PC-3 (cell line): ENCODE measurements around the gene MAP2. TPM values are rescaled to one million over a fixed set of nuclear protein-coding genes. Genes with fewer than 3 reads are reported as not detected.

Source experiments
- ATAC-seq: fragments of 200-7000 bp; cut with Tn5 transposase; 2 replicates; pipeline ENCODE4 v1.9.1; 2020; ENCODE audit warnings: mild to moderate bottlenecking, moderate library complexity
- BruUV-seq: library from RNA; stranded (reverse); fragments of 400-500 nt; replicated peaks from 2 replicates; lab custom pipeline; 2021; lab: Mats Ljungman, UMichigan
- CTCF ChIA-PET: fragments of 300-600 bp; sonication (Branson Sonifier 250); formaldehyde crosslinking; loops from one replicate; lab custom pipeline; 2022; ENCODE audit warnings: antibody characterized with exemption; lab: Charles Lee
- POLR2A ChIA-PET: fragments of 300-600 bp; sonication (Branson Sonifier 250); formaldehyde crosslinking; loops from one replicate; lab custom pipeline; 2022; ENCODE audit warnings: antibody characterized with exemption; ENCODE audit not compliant: unreplicated experiment; lab: Charles Lee
- DNase-seq: peaks from one replicate; pipeline ENCODE4 v3.0.0-alpha.2; 2015
- H2AFZ ChIP-seq: fragments of 300-600 bp; sonication (generic); 2 replicates; pipeline ENCODE4 v1.6.0; 2016; ENCODE audit warnings: antibody characterized with exemption, low read length
- H3F3A ChIP-seq: fragments of 300-600 bp; sonication (generic); one replicate; pipeline ENCODE4 v1.6.0; 2017; ENCODE audit warnings: antibody characterized with exemption, low read length, control low read depth, mild to moderate bottlenecking; ENCODE audit not compliant: unreplicated experiment
- H3K27ac ChIP-seq: fragments of 300-600 bp; sonication (generic); 2 replicates; pipeline ENCODE4 v1.5.1; 2016; ENCODE audit warnings: mild to moderate bottlenecking, low read length
- H3K27me3 ChIP-seq: fragments of 300-600 bp; sonication (generic); 2 replicates; pipeline ENCODE4 v1.6.1; 2016; ENCODE audit warnings: low read length, mixed read lengths
- H3K36me3 ChIP-seq: fragments of 300-600 bp; sonication (generic); 2 replicates; pipeline ENCODE4 v1.6.1; 2016; ENCODE audit warnings: low read depth, mixed run types, low read length, mixed read lengths
- H3K4me1 ChIP-seq: fragments of 300-600 bp; sonication (generic); 2 replicates; pipeline ENCODE4 v1.5.1; 2016; ENCODE audit warnings: low read length; ENCODE audit not compliant: insufficient read depth
- H3K4me2 ChIP-seq: fragments of 300-600 bp; sonication (generic); 2 replicates; pipeline ENCODE4 v1.6.0; 2016; ENCODE audit warnings: low read length
- H3K4me3 ChIP-seq: fragments of 300-600 bp; sonication (generic); 2 replicates; pipeline ENCODE4 v1.5.1; 2016; ENCODE audit warnings: mild to moderate bottlenecking, low read length, mixed read lengths
- H3K79me2 ChIP-seq: fragments of 300-600 bp; sonication (generic); 2 replicates; pipeline ENCODE4 v1.6.1; 2017; ENCODE audit warnings: low read length, mixed read lengths
- H3K9ac ChIP-seq: fragments of 300-600 bp; sonication (generic); 2 replicates; pipeline ENCODE4 v1.6.0; 2016; ENCODE audit warnings: mild to moderate bottlenecking, low read length
- H3K9me2 ChIP-seq: fragments of 300-600 bp; sonication (generic); replicated peaks from 2 replicates; pipeline ENCODE4 v1.6.1; 2016; ENCODE audit warnings: mixed run types, low read length, mixed read lengths
- H3K9me3 ChIP-seq: fragments of 300-600 bp; sonication (generic); 2 replicates; pipeline ENCODE4 v1.6.1; 2016; ENCODE audit warnings: low read length, mixed read lengths
- H4K20me1 ChIP-seq: fragments of 300-600 bp; sonication (generic); 2 replicates; pipeline ENCODE4 v1.6.1; 2016; ENCODE audit warnings: low read length, mixed read lengths
- CTCF ChIP-seq: fragments of 300-600 bp; sonication (generic); conservative IDR thresholded peaks from 2 replicates; pipeline ENCODE4 v1.5.1; 2017; ENCODE audit warnings: antibody characterized with exemption, low read depth, mild to moderate bottlenecking, low read length
- EZH2 ChIP-seq: fragments of 300-600 bp; sonication (generic); IDR thresholded peaks from one replicate; pipeline ENCODE4 v1.6.1; 2017; ENCODE audit warnings: antibody characterized with exemption, mild to moderate bottlenecking, low read length; ENCODE audit not compliant: unreplicated experiment
- EZH2phosphoT487 ChIP-seq: fragments of 300-600 bp; sonication (generic); IDR thresholded peaks from 2 replicates; pipeline ENCODE4 v1.6.1; 2018; ENCODE audit warnings: mild to moderate bottlenecking, antibody characterized with exemption, low read length, borderline replicate concordance
- intact Hi-C: fragments of 100-400 bp; cut with micrococcal nuclease; formaldehyde crosslinking; loops from 2 replicates; pipeline ENCODE4 v1.9.0; 2023
- total RNA-seq: library from RNA; depleted of rRNA; stranded (reverse); fragments of >200 nt; gene quantifications from 2 replicates; pipeline ENCODE4 v1.2.3, GENCODE V29; 2014

MAP2 gene
- total RNA-seq, 1 experiment from 2014 or later = 2.1 TPM

GRCh38 chr2:209636076-209636475 is 212.2 kb downstream of the MAP2 start:
- no peak for TF ChIP-seq EZH2phosphoT487
- TF ChIP-seq CTCF = no peak
- no peak for TF ChIP-seq EZH2
- no peaks in the 10 kb centered on the region for H3F3A ChIP-seq
- H4K20me1 ChIP-seq = no peaks in the 10 kb centered on the region
- H3K27ac ChIP-seq = no peak overlapping the region
- H3K36me3 ChIP-seq = no peaks in the 10 kb centered on the region
- H3K4me3 ChIP-seq = no peak overlapping the region
- intact Hi-C loops = loop anchor here (5.0 kb wide), 1 partner anchor 59 kb away; no protein-coding TSS in a partner anchor
- H2AFZ ChIP-seq = 0 out of 2 replicates have a peak overlapping the region, but pooled peaks have one; percentile 16
- ChIA-PET CTCF (no interaction called here), POLR2A (interaction anchor here (0.5 kb wide), 1 partner anchor 355 kb away, joined by 4 read pairs; no protein-coding TSS in a partner anchor)
- H3K9ac ChIP-seq = no peak overlapping the region
- ATAC-seq (peak; percentile 67), DNase-seq (peak; percentile 64)
- no peaks in the 10 kb centered on the region for H3K9me3 ChIP-seq
- no peaks in the 10 kb centered on the region for H3K9me2 ChIP-seq
- H3K79me2 ChIP-seq = no peaks in the 10 kb centered on the region
- BruUV-seq = no TSS peak
- H3K4me2 ChIP-seq = peak overlapping the region; percentile 8; the same call in 1 of the 2 replicates
- no peaks in the 10 kb centered on the region for H3K27me3 ChIP-seq
- H3K4me1 ChIP-seq = peaks cover 37% of the 10 kb centered on the region

GRCh38 chr2:209637293-209637692 is 213.4 kb downstream of the MAP2 start:
- H3K9ac ChIP-seq = no peak overlapping the region
- no peak for TF ChIP-seq EZH2
- TF ChIP-seq EZH2phosphoT487 = no peak
- TF ChIP-seq CTCF = no peak
- H3K4me2 ChIP-seq = no peak overlapping the region
- no peaks in the 10 kb centered on the region for H3F3A ChIP-seq
- H3K27ac ChIP-seq = no peak overlapping the region
- CTCF ChIA-PET = no interaction called here
- H3K27me3 ChIP-seq = no peaks in the 10 kb centered on the region
- H2AFZ ChIP-seq = no peak overlapping the region
- BruUV-seq = no TSS peak
- H3K36me3 ChIP-seq = no peaks in the 10 kb centered on the region
- H3K4me1 ChIP-seq = peaks cover 44% of the 10 kb centered on the region
- H3K9me2 ChIP-seq = no peaks in the 10 kb centered on the region
- H4K20me1 ChIP-seq = no peaks in the 10 kb centered on the region
- H3K4me3 ChIP-seq = no peak overlapping the region
- POLR2A ChIA-PET = no interaction called here
- intact Hi-C loops = loop anchor here (5.0 kb wide), 1 partner anchor 60 kb away; no protein-coding TSS in a partner anchor
- ATAC-seq = no peak
- DNase-seq = no peak
- no peaks in the 10 kb centered on the region for H3K79me2 ChIP-seq
- H3K9me3 ChIP-seq = no peaks in the 10 kb centered on the region

- ATAC-seq = peak; percentile 77
- Histone ChIP-seq H4K20me1 (no peaks in the 10 kb centered on the region), H3F3A (no peaks in the 10 kb centered on the region), H3K9ac (peak overlapping the region; percentile 40; the same call in 1 of the 2 replicates), H3K27ac (peak overlapping the region; percentile 80), H3K9me2 (no peaks in the 10 kb centered on the region), H2AFZ (no peak overlapping the region), H3K36me3 (no peaks in the 10 kb centered on the region), H3K4me1 (peaks cover 53% of the 10 kb centered on the region), H3K4me2 (peak overlapping the region; percentile 56), H3K9me3 (no peaks in the 10 kb centered on the region), H3K79me2 (no peaks in the 10 kb centered on the region), H3K27me3 (no peaks in the 10 kb centered on the region), H3K4me3 (no peak overlapping the region)
- BruUV-seq = no TSS peak
- TF ChIP-seq EZH2phosphoT487 = no peak
- TF ChIP-seq EZH2 = no peak
- no peak for TF ChIP-seq CTCF
- ChIA-PET POLR2A (no interaction called here), CTCF (no interaction called here)
- peak; percentile 86 for DNase-seq
- intact Hi-C loops = loop anchor here (5.0 kb wide), 1 partner anchor 61 kb away; no protein-coding TSS in a partner anchor
Observed at GRCh38 chr2:209638346-209638745, 214.5 kb downstream of the MAP2 start.
